Kasumi-1 (cell line): ENCODE data around the gene TCAF1.
A peak's percentile ranks its signal among the peaks of the same experiment; 100 is the strongest.

Source experiments
- DNase-seq, 2 experiments: peaks; one replicate each; lab custom pipeline; 2025; lab: John Stamatoyannopoulos, UW

TCAF1 gene

GRCh38 chr7:143901668-143902331 is at the start of gene TCAF1:
TSS of gene TCAF1 (minus strand) at chr7:143902176. CDS start at chr7:143876608, 25,568 bp downstream.
- peak; percentile 86 to 90 for DNase-seq

- DNase-seq: no peak
Measured at GRCh38 chr7:143948733-143949132, 46.8 kb upstream of the TCAF1 start.

GRCh38 chr7:143947111-143947510 is 45.1 kb upstream of the TCAF1 start:
- no peak for DNase-seq

GRCh38 chr7:143945423-143945822 is 43.4 kb upstream of the TCAF1 start:
- no peak for DNase-seq

GRCh38 chr7:143938379-143939243 is 36.6 kb upstream of the TCAF1 start:
- DNase-seq: no peak

GRCh38 chr7:143936087-143937009 is 34.4 kb upstream of the TCAF1 start:
- DNase-seq: no peak

GRCh38 chr7:143934526-143935325 is 32.8 kb upstream of the TCAF1 start, which contains the start of gene OR2F2:
TSS of gene OR2F2 (plus strand) at chr7:143935233. CDS start at chr7:143935233, 0 bp downstream.
- no peak for DNase-seq

GRCh38 chr7:143931739-143932138 is 29.8 kb upstream of the TCAF1 start:
- DNase-seq: no peak

GRCh38 chr7:143929224-143929920 is 27.4 kb upstream of the TCAF1 start:
- no peak for DNase-seq

- DNase-seq: no peak
Measured at GRCh38 chr7:143924851-143925250, 22.9 kb upstream of the TCAF1 start.

- no peak for DNase-seq
Measured at GRCh38 chr7:143914938-143915652, 13.1 kb upstream of the TCAF1 start.

GRCh38 chr7:143913945-143914615 is 12.1 kb upstream of the TCAF1 start:
- no peak for DNase-seq

- DNase-seq: no peak
Measured at GRCh38 chr7:143910473-143911248, 8.7 kb upstream of the TCAF1 start.

GRCh38 chr7:143909863-143910262 is 7.9 kb upstream of the TCAF1 start:
- no peak for DNase-seq

GRCh38 chr7:143908120-143908519 is 6.1 kb upstream of the TCAF1 start:
- no peak for DNase-seq

- DNase-seq: no peak
Measured at GRCh38 chr7:143906895-143907294, 4.9 kb upstream of the TCAF1 start.

GRCh38 chr7:143906151-143906550 is 4.2 kb upstream of the TCAF1 start:
- no peak for DNase-seq

GRCh38 chr7:143905509-143905908 is 3.5 kb upstream of the TCAF1 start:
- no peak for DNase-seq
